CD8-positive, alpha-beta memory T cell (primary cell): ENCODE results near the gene PRAMEF18. TPM values are rescaled to one million over a fixed set of nuclear protein-coding genes. Genes with fewer than 3 reads are reported as not detected.
"Not testable (repeated sequence)": the region's sequence is repeated elsewhere in the genome, so short reads cannot be mapped to it uniquely, and the experiment has no call there.

Source experiments
- CTCF ChIA-PET: fragments of 350-600 bp; sonication (Branson Sonifier 250); formaldehyde crosslinking; loops from one replicate; lab custom pipeline; 2021; ENCODE audit warnings: antibody characterized with exemption; lab: Charles Lee
- POLR2A ChIA-PET: fragments of 350-600 bp; sonication (Branson Sonifier 250); formaldehyde crosslinking; loops from one replicate; lab custom pipeline; 2021; ENCODE audit warnings: antibody characterized with exemption; lab: Charles Lee
- DNase-seq, 5 donors: peaks; one replicate each; pipeline versions ENCODE4 v3.0.0 to v3.0.0-alpha.2; 2020 to 2022; ENCODE audit warnings: mixed read lengths in 1 of 5
- H3K27ac ChIP-seq: one replicate; pipeline ENCODE4 v1.7.0; 2013; ENCODE audit warnings: low read depth, mild to moderate bottlenecking, low read length, moderate library complexity
- H3K27me3 ChIP-seq: 2 replicates; pipeline ENCODE4 v1.7.0; 2013; ENCODE audit warnings: low read length, mild to moderate bottlenecking; ENCODE audit not compliant: insufficient read depth, poor library complexity, severe bottlenecking
- H3K36me3 ChIP-seq: 2 replicates; pipeline ENCODE4 v1.7.0; 2013; ENCODE audit warnings: mild to moderate bottlenecking, low read length, moderate library complexity; ENCODE audit not compliant: insufficient read depth
- H3K4me1 ChIP-seq: 2 replicates; pipeline ENCODE4 v1.7.0; 2013; ENCODE audit warnings: mild to moderate bottlenecking, low read length, moderate library complexity; ENCODE audit not compliant: insufficient read depth
- H3K4me3 ChIP-seq: 2 replicates; pipeline ENCODE4 v1.7.0; 2013; ENCODE audit warnings: mild to moderate bottlenecking, low read length
- H3K9me3 ChIP-seq: 2 replicates; pipeline ENCODE4 v1.7.0; 2013; ENCODE audit warnings: mild to moderate bottlenecking, low read length
- H3K27ac Mint-ChIP-seq, 8 donors: one replicate each; pipeline ENCODE4 v1.8.0; 2020 to 2021; ENCODE audit warnings: mixed read lengths in 8 of 8, mild to moderate bottlenecking in 6 of 8, inconsistent platforms in 3 of 8, moderate library complexity in 3 of 8
- H3K27me3 Mint-ChIP-seq, 2 donors: one replicate each; pipeline ENCODE4 v1.8.0; 2020 to 2021; ENCODE audit warnings: mixed read lengths in 2 of 2, mild to moderate bottlenecking in 1 of 2, moderate library complexity in 1 of 2
- H3K36me3 Mint-ChIP-seq, 3 donors: one replicate each; pipeline ENCODE4 v1.8.0; 2020 to 2021; ENCODE audit warnings: mixed read lengths in 3 of 3, inconsistent platforms in 1 of 3, mild to moderate bottlenecking in 1 of 3
- H3K4me1 Mint-ChIP-seq, 3 donors: one replicate each; pipeline ENCODE4 v1.8.0; 2020 to 2021; ENCODE audit warnings: mixed read lengths in 3 of 3, inconsistent platforms in 1 of 3, mild to moderate bottlenecking in 1 of 3
- H3K4me3 Mint-ChIP-seq, 7 donors: one replicate each; pipeline ENCODE4 v1.8.0; 2020 to 2021; ENCODE audit warnings: mixed read lengths in 7 of 7, mild to moderate bottlenecking in 6 of 7, moderate library complexity in 4 of 7, inconsistent platforms in 2 of 7
- H3K9me3 Mint-ChIP-seq, 5 donors: one replicate each; pipeline ENCODE4 v1.8.0; 2020 to 2022; ENCODE audit warnings: mixed read lengths in 5 of 5, mild to moderate bottlenecking in 3 of 5, moderate library complexity in 2 of 5, inconsistent platforms in 1 of 5
- polyA plus RNA-seq: library from polyadenylated mRNA; unstranded; fragments of 300-500 nt; fragmentation: Illumina TruSeq; gene quantifications from one replicate; pipeline ENCODE4 v1.2.3, GENCODE V29; 2021
- total RNA-seq, 2 experiments: library from RNA; stranded (reverse); gene quantifications; one replicate each; pipeline ENCODE4 v1.2.3, GENCODE V29; 2021

Gene PRAMEF18, protein sequence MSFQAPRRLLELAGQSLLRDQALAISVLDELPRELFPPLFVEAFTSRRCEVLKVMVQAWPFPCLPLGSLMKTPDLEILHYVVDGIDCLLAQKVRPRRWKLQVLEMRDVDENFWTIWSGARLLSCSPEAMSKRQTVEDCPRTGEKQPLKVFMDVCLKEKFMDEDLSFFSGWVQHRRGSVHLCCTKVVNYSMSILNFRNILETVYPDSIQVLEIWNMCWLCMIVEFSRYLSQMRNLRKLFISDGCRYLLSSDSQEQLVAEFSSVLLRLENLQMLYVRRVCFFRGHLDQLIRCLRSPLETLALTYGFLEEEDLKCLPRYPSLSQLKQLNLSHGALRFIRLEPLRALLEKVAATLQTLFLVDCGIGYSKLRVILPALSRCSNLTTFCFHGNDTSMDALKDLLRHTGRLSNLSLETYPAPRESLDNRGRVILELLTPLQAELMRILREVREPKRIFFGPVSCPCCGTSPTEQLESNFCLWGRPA
- total RNA-seq: not detected
- polyA plus RNA-seq: not detected

DNA sequence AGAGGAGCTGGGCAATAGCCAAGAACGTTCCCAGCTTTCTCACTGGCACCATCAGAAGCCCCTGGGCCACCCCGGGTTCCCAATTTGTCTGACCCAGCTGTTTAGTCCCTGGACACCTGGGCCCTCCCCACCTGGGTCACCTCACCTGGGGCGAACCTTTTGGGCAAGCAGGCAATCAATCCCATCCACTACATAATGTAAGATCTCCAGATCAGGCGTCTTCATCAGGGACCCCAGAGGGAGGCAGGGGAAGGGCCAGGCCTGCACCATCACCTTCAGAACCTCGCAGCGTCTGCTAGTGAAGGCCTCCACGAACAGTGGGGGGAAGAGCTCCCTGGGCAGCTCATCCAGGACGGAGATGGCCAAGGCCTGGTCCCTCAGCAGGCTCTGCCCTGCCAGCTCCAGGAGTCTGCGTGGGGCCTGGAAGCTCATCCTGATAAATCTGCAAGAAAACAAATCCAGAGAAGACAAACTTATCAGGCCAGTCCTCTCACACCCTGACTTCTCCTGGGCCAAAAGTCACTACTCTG, at the start of gene PRAMEF18:
PRAMEF18 (minus strand) TSS at position 480 of the 530 bp plus-strand sequence; CDS start at position 432, 48 bp downstream.
- H3K27ac Mint-ChIP-seq, H3K9me3 ChIP-seq, H3K4me3 ChIP-seq, CTCF ChIA-PET, H3K27ac ChIP-seq, H3K4me3 Mint-ChIP-seq, H3K36me3 Mint-ChIP-seq, H3K9me3 Mint-ChIP-seq, H3K27me3 ChIP-seq, H3K4me1 Mint-ChIP-seq, H3K4me1 ChIP-seq, POLR2A ChIA-PET, DNase-seq, H3K36me3 ChIP-seq: not testable (repeated sequence)
- H3K27me3 Mint-ChIP-seq: peaks cover 12 to 17% of the 10 kb centered on the region in 2 donors

DNA sequence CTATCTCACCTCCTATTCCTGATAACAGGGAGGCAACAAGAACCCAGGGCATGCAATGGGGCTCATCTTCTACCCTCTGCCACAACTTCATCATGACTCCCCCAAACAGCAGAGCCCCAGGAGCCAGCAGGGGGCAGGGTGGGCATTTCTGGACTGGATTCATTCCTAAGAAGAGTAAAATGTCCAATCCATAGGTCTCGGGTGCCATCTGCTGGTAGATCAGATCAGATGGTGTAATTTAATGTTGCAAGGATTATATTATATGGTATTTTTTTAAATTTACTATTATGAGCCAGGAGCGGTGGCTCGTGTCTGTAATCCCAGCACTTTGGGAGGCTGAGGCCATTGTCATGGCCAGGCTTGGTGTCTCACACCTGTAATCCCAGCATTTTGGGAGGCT, 39.2 kb upstream of the PRAMEF18 start:
- H3K27ac ChIP-seq, H3K27me3 ChIP-seq, H3K9me3 Mint-ChIP-seq, DNase-seq, H3K4me1 ChIP-seq, CTCF ChIA-PET, H3K27ac Mint-ChIP-seq, H3K4me3 Mint-ChIP-seq, H3K27me3 Mint-ChIP-seq, H3K4me1 Mint-ChIP-seq, H3K36me3 ChIP-seq, H3K36me3 Mint-ChIP-seq, POLR2A ChIA-PET, H3K4me3 ChIP-seq, H3K9me3 ChIP-seq: not testable (repeated sequence)

DNA sequence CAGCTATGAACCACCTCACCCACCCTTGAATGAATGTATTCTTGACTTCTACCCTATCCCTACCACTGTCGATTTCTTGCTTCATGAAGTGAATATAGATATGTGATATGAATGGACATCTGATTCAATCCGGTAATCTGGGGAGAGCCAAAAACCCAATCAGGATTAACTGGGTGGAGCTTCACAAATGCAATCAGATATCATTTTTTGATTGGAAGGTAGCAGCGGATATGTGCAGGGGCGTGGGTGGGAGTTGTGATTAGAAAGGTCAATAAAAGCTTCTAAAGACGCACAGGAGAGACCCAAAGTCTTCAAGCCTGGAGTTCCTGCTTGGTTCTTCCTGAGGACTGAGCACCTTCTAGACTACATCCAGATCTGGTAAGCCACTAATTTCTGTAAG, 27.9 kb upstream of the PRAMEF18 start, which contains the start of gene PRAMEF5:
PRAMEF5 (plus strand) TSS at position 301 of the 400 bp plus-strand sequence. CDS start 5,071 bp downstream, outside the sequence.
- H3K9me3 ChIP-seq, H3K4me1 ChIP-seq, H3K9me3 Mint-ChIP-seq, CTCF ChIA-PET, H3K36me3 ChIP-seq, H3K27ac Mint-ChIP-seq, H3K27me3 ChIP-seq, POLR2A ChIA-PET, H3K4me3 ChIP-seq, H3K27ac ChIP-seq, H3K4me3 Mint-ChIP-seq, H3K4me1 Mint-ChIP-seq, H3K27me3 Mint-ChIP-seq, DNase-seq, H3K36me3 Mint-ChIP-seq: not testable (repeated sequence)

DNA sequence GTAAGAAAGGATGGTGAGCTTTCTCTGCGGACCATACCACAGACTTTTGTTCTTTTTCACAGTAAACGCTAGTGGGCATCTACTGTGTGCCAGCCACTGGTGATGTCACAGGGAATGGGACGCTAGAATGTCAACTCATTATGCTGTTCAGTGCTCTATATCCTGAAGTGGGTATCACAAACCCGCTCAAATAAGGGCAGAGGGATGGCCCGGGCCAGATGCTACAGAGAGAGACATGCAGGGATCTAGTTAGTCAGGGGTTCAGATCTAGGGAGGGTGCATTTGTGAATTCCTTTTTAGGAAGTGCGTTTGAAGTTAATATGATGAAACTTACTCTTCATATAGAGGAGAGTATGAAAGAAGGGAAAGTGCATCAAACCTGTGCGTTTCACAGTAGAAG, 21.2 kb upstream of the PRAMEF18 start:
- H3K9me3 ChIP-seq, H3K9me3 Mint-ChIP-seq, H3K27me3 Mint-ChIP-seq, CTCF ChIA-PET, H3K4me3 ChIP-seq, DNase-seq, H3K27me3 ChIP-seq, H3K27ac ChIP-seq, POLR2A ChIA-PET, H3K36me3 Mint-ChIP-seq, H3K4me3 Mint-ChIP-seq, H3K4me1 Mint-ChIP-seq, H3K36me3 ChIP-seq, H3K27ac Mint-ChIP-seq, H3K4me1 ChIP-seq: not testable (repeated sequence)

DNA sequence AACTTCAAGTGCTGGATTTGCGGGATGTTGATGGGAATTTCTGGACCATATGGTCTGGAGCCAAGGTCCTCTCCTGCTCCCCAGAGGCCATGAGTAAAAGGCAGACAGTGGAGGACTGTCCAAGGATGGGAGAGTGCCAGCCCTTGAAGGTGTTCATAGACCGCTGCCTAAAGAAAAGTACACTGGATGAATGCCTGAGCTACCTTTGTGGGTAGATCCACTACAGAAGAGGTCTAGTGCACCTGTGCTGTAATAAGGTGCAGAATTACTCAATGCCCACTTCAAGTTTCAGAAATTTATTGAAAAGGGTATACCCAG, 20.6 kb upstream of the PRAMEF18 start:
- H3K4me1 ChIP-seq, H3K27ac Mint-ChIP-seq, H3K36me3 ChIP-seq, H3K36me3 Mint-ChIP-seq, H3K4me3 Mint-ChIP-seq, H3K4me1 Mint-ChIP-seq, POLR2A ChIA-PET, DNase-seq, H3K27ac ChIP-seq, H3K9me3 ChIP-seq, H3K27me3 ChIP-seq, CTCF ChIA-PET, H3K9me3 Mint-ChIP-seq, H3K4me3 ChIP-seq, H3K27me3 Mint-ChIP-seq: not testable (repeated sequence)

DNA sequence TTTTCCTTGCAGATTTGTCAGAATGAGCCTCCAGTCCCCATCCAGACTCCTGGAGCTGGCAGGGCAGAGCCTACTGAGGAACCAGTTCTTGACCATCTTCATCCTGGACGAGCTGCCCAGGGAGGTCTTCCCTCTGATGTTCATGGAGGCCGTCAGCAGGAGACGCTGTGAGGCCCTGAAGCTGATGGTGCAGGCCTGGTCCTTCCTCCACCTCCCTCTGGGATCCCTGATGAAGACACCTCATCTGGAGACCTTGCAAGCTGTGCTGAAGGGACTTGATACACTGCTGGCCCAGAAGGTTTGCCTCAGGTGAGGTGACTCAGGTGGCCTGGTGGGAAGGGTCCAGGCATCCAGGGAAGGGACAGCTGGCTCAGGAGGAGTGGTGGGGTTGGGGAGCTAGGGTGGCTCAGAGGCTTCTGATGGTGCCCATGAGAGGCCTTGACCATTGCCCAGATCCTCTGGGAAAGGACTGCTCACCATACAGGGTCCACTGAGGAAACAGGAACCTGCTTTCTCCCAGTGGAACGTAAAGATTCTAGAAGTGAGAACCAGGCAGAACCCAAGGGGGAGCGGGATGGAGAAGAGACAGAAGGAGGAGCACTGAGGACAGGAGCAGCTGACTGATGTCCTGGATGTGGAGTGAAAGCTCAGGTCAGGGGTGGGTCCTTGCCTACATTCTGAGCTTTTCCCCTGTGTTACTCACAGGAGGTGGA, 20.0 kb upstream of the PRAMEF18 start:
- H3K9me3 ChIP-seq, H3K4me3 Mint-ChIP-seq, H3K27ac ChIP-seq, H3K9me3 Mint-ChIP-seq, H3K4me1 ChIP-seq, H3K27me3 ChIP-seq, DNase-seq, H3K4me3 ChIP-seq, H3K36me3 ChIP-seq, H3K27me3 Mint-ChIP-seq, H3K27ac Mint-ChIP-seq, POLR2A ChIA-PET, H3K4me1 Mint-ChIP-seq, H3K36me3 Mint-ChIP-seq, CTCF ChIA-PET: not testable (repeated sequence)

DNA sequence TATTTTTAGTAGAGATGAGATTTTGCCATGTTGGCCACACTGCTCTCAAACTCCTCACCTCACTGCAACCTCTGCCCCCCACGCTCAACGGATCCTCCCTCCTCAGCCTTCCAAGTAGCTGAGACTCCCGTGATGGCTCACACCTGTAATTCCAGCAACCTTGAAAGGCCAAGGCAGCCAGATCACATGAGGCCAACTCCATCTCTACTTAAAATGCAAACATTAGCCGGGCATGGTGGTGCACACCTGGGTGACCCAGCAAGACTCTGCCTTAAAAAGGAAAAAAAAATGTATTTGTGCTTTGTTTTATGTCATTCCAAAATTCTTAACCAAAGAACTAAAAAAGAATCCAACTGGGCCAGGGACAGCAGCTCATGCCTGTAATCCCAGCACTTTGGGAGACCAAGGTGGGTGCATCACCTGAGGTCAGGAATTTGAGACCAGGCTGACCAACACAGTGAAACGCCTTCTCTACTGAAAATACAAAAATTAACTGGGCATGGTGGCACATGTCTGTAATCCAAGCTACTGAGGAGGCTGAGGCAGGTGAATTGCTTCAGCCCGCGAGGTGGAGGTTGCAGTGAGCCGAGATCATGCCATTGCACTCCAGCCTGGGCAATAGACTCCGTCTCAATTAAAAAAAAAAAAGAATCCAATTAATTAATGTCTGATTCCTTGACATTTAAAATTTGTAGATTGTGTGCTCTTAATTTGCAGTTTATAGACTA, 17.7 kb upstream of the PRAMEF18 start:
- H3K27me3 Mint-ChIP-seq, H3K27ac ChIP-seq, H3K9me3 Mint-ChIP-seq, H3K4me3 ChIP-seq, CTCF ChIA-PET, H3K4me3 Mint-ChIP-seq, H3K4me1 Mint-ChIP-seq, H3K27ac Mint-ChIP-seq, DNase-seq, H3K36me3 ChIP-seq, H3K4me1 ChIP-seq, H3K36me3 Mint-ChIP-seq, H3K9me3 ChIP-seq, H3K27me3 ChIP-seq, POLR2A ChIA-PET: not testable (repeated sequence)

DNA sequence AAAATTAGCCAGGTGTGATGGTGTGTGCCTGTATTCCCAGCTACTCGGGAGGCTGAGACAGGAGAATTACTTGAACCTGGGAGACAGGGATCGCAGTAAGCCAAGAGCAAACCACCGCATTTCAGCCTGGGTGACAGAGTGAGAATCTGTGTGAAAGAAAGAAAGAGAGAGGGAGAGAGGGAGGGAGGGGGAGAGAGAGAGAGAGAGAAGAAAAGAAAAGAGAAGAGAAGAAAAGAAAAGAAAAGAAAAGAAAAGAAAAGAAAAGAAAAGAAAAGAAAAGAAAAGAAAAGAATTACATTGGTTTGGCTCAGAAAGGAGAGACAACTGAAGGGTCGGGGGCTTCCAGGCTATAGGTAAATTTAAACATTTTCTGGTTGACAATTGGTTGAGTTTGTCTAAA, 13.7 kb upstream of the PRAMEF18 start:
- H3K27ac ChIP-seq, H3K9me3 Mint-ChIP-seq, H3K36me3 ChIP-seq, H3K36me3 Mint-ChIP-seq, H3K4me1 ChIP-seq, H3K4me3 ChIP-seq, H3K4me3 Mint-ChIP-seq, DNase-seq, H3K27ac Mint-ChIP-seq, H3K27me3 ChIP-seq, CTCF ChIA-PET, H3K4me1 Mint-ChIP-seq, H3K9me3 ChIP-seq, POLR2A ChIA-PET: not testable (repeated sequence)
- H3K27me3 Mint-ChIP-seq: peaks cover 0 to 11% of the 10 kb centered on the region in 2 donors
